Natural killer cell (primary cell): ENCODE data around the gene LRRC55. TPM values are rescaled to one million over a fixed set of nuclear protein-coding genes. Genes with fewer than 3 reads are reported as not detected.
"Not testable (repeated sequence)": the region's sequence is repeated elsewhere in the genome, so short reads cannot be mapped to it uniquely, and the experiment has no call there.

ENCODE experiments used
- ATAC-seq, 3 donors: fragments of 150-1000 bp in 2 of 3; fragments of 200-7000 bp in 1 of 3; cut with Tn5 transposase; 1 replicate in 1 of 3; 2 replicates in 2 of 3; pipeline ENCODE4 v1.10.0; 2021; ENCODE audit warnings: mild to moderate bottlenecking in 2 of 3, moderate library complexity in 2 of 3
- DNase-seq, 2 donors: peaks; one replicate each; pipeline versions ENCODE4 v3.0.0 to v3.0.0-alpha.2; 2013 to 2021; ENCODE audit warnings: mixed read lengths in 1 of 2
- H3K27ac ChIP-seq: one replicate; pipeline ENCODE4 v1.5.1; 2013; ENCODE audit warnings: mild to moderate bottlenecking, low read length
- H3K27me3 ChIP-seq: one replicate; pipeline ENCODE4 v1.6.1; 2013; ENCODE audit warnings: low read length; ENCODE audit not compliant: control insufficient read depth, insufficient read depth
- H3K36me3 ChIP-seq: one replicate; pipeline ENCODE4 v1.6.1; 2013; ENCODE audit warnings: low read length; ENCODE audit not compliant: control insufficient read depth, insufficient read depth
- H3K4me1 ChIP-seq: one replicate; pipeline ENCODE4 v1.6.1; 2013; ENCODE audit warnings: low read length; ENCODE audit not compliant: control insufficient read depth, insufficient read depth
- H3K4me3 ChIP-seq: one replicate; pipeline ENCODE4 v1.5.1; 2013; ENCODE audit warnings: low read length
- H3K9me3 ChIP-seq: one replicate; pipeline ENCODE4 v1.6.1; 2013; ENCODE audit warnings: low read length; ENCODE audit not compliant: control insufficient read depth, insufficient read depth
- H3K27ac Mint-ChIP-seq, 2 donors: one replicate each; pipeline ENCODE4 v1.8.0; 2022; ENCODE audit warnings: mild to moderate bottlenecking in 2 of 2, mixed read lengths in 2 of 2, moderate library complexity in 1 of 2
- H3K27me3 Mint-ChIP-seq, 2 donors: one replicate each; pipeline ENCODE4 v1.8.0; 2022; ENCODE audit warnings: low read depth in 2 of 2, mixed read lengths in 2 of 2
- H3K36me3 Mint-ChIP-seq: one replicate; pipeline ENCODE4 v1.8.0; 2022; ENCODE audit warnings: mixed read lengths
- H3K4me1 Mint-ChIP-seq, 2 donors: one replicate each; pipeline ENCODE4 v1.8.0; 2022; ENCODE audit warnings: mixed read lengths in 2 of 2
- H3K4me3 Mint-ChIP-seq: one replicate; pipeline ENCODE4 v1.8.0; 2022; ENCODE audit warnings: mild to moderate bottlenecking, moderate library complexity, mixed read lengths
- H3K9me3 Mint-ChIP-seq, 2 donors: one replicate each; pipeline ENCODE4 v1.8.0; 2022; ENCODE audit warnings: mixed read lengths in 2 of 2
- WGBS: methylation state at CpG from one replicate; pipeline ENCODE4 v1.1.7; 2013; ENCODE audit warnings: missing lambda C conversion rate; ENCODE audit not compliant: insufficient coverage; 5-methylcytosine and 5-hydroxymethylcytosine counted together
- intact Hi-C: fragments of 100-400 bp; cut with micrococcal nuclease; formaldehyde crosslinking; loops from one replicate; pipeline ENCODE4 v1.14.2; 2022
- total RNA-seq, 4 donors: library from RNA; stranded (reverse); fragments of 120-200 nt in 1 of 4; gene quantifications; one replicate each; pipeline versions ENCODE4 v1.2.3 to v1.2.4, GENCODE V29; 2013 to 2022
- TF ChIP-seq, protein P1 (sequence below): fragments of 200-600 bp; IDR thresholded peaks from one replicate; pipeline ENCODE4 v1.8.0; 2022; ENCODE audit warnings: antibody characterized with exemption

Gene LRRC55
- total RNA-seq, 3 donors from 2014 or later (not counting 1 experiment from before 2014, with no cell fraction given), result not detected

GRCh38 chr11:57167125-57167846, 14.5 kb upstream of the LRRC55 start:
- Histone ChIP-seq H3K27ac (no peak overlapping the region), H3K4me1 (no peaks in the 10 kb centered on the region), H3K27me3 (no peaks in the 10 kb centered on the region), H3K9me3 (no peaks in the 10 kb centered on the region), H3K36me3 (no peaks in the 10 kb centered on the region), H3K4me3 (no peak overlapping the region)
- no peak for DNase-seq
- Mint-ChIP-seq H3K4me3 (no peak overlapping the region), H3K27ac (no peak overlapping the region), H3K9me3 (no peaks in the 10 kb centered on the region), H3K36me3 (no peaks in the 10 kb centered on the region), H3K27me3 (peaks cover 10 to 11% of the 10 kb centered on the region in 2 donors), H3K4me1 (no peaks in the 10 kb centered on the region)
- TF ChIP-seq, protein P1, sequence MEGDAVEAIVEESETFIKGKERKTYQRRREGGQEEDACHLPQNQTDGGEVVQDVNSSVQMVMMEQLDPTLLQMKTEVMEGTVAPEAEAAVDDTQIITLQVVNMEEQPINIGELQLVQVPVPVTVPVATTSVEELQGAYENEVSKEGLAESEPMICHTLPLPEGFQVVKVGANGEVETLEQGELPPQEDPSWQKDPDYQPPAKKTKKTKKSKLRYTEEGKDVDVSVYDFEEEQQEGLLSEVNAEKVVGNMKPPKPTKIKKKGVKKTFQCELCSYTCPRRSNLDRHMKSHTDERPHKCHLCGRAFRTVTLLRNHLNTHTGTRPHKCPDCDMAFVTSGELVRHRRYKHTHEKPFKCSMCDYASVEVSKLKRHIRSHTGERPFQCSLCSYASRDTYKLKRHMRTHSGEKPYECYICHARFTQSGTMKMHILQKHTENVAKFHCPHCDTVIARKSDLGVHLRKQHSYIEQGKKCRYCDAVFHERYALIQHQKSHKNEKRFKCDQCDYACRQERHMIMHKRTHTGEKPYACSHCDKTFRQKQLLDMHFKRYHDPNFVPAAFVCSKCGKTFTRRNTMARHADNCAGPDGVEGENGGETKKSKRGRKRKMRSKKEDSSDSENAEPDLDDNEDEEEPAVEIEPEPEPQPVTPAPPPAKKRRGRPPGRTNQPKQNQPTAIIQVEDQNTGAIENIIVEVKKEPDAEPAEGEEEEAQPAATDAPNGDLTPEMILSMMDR, result no peak
- ATAC-seq, result no peak
- intact Hi-C loops, result no loop called here
- WGBS, result 79% methylated on average over 2 of the region's 2 CpGs

GRCh38 chr11:57169732-57170313, 11.9 kb upstream of the LRRC55 start:
- DNase-seq, H3K4me1 Mint-ChIP-seq, H3K4me3 ChIP-seq, intact Hi-C loops, H3K27ac ChIP-seq, H3K27me3 Mint-ChIP-seq, H3K27ac Mint-ChIP-seq, ATAC-seq, H3K36me3 ChIP-seq, H3K9me3 ChIP-seq, H3K27me3 ChIP-seq, H3K9me3 Mint-ChIP-seq, H3K4me1 ChIP-seq, H3K36me3 Mint-ChIP-seq, H3K4me3 Mint-ChIP-seq: not testable (repeated sequence)
- WGBS, result 82% methylated on average over 1 of the region's 2 CpGs

DNA sequence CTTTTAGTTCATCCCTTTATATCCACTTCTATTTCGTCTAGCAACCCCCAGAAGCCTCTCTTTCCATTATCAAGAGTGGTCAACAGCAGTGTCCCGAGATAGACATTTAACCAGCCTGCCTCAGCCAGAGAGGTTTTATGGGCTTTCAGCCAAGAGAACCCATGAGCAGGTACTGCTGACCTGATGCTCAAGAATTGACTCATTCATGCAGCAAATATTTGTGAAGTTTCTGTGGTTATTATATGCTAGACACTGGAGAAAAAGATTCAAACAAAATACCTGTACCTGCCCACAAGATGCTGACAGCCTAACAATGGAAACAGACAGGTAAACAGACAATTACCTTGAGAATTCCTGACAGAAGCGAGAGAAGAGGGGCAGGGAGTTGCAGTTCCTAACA, 9.7 kb upstream of the LRRC55 start:
- no peak for DNase-seq
- no peaks in the 10 kb centered on the region for H3K4me1 ChIP-seq
- H3K4me3 ChIP-seq, result no peak overlapping the region
- Mint-ChIP-seq H3K27ac (no peak overlapping the region), H3K4me1 (peaks cover 6 to 8% of the 10 kb centered on the region in 2 donors), H3K36me3 (no peaks in the 10 kb centered on the region), H3K9me3 (peaks cover 2% of the 10 kb centered on the region in 2 donors), H3K27me3 (peaks cover 13 to 29% of the 10 kb centered on the region in 2 donors), H3K4me3 (no peak overlapping the region)
- no peaks in the 10 kb centered on the region for H3K27me3 ChIP-seq
- H3K9me3 ChIP-seq, result no peaks in the 10 kb centered on the region
- no peak overlapping the region for H3K27ac ChIP-seq
- intact Hi-C loops, result no loop called here
- TF ChIP-seq, protein P1, result no peak
- H3K36me3 ChIP-seq, result no peaks in the 10 kb centered on the region
- WGBS, result 62% methylated on average over 3 of the region's 3 CpGs
- no peak for ATAC-seq

GRCh38 chr11:57174656-57175055, 7.1 kb upstream of the LRRC55 start:
- H3K4me1 ChIP-seq, result no peaks in the 10 kb centered on the region
- DNase-seq (no peak), ATAC-seq (no peak)
- Mint-ChIP-seq H3K27ac (no peak overlapping the region), H3K36me3 (no peaks in the 10 kb centered on the region), H3K4me1 (peaks cover 6 to 8% of the 10 kb centered on the region in 2 donors), H3K4me3 (no peak overlapping the region), H3K27me3 (peaks cover 25 to 37% of the 10 kb centered on the region in 2 donors), H3K9me3 (peaks cover 2 to 5% of the 10 kb centered on the region in 2 donors)
- no peaks in the 10 kb centered on the region for H3K36me3 ChIP-seq
- WGBS, result 47% methylated on average over 5 of the region's 5 CpGs
- H3K9me3 ChIP-seq, result no peaks in the 10 kb centered on the region
- intact Hi-C loops, result no loop called here
- TF ChIP-seq, protein P1, result no peak
- no peak overlapping the region for H3K27ac ChIP-seq
- H3K4me3 ChIP-seq, result no peak overlapping the region
- H3K27me3 ChIP-seq, result peaks cover 9% of the 10 kb centered on the region
